OCI-M2 (cell line): Measurements from ENCODE around the gene SIRT3.
"Not testable (repeated sequence)": the region's sequence is repeated elsewhere in the genome, so short reads cannot be mapped to it uniquely, and the experiment has no call there.

Source experiments
- DNase-seq: peaks from one replicate; lab custom pipeline; 2025; ENCODE audit not compliant: unreplicated experiment; lab: John Stamatoyannopoulos, UW

Gene SIRT3

DNA sequence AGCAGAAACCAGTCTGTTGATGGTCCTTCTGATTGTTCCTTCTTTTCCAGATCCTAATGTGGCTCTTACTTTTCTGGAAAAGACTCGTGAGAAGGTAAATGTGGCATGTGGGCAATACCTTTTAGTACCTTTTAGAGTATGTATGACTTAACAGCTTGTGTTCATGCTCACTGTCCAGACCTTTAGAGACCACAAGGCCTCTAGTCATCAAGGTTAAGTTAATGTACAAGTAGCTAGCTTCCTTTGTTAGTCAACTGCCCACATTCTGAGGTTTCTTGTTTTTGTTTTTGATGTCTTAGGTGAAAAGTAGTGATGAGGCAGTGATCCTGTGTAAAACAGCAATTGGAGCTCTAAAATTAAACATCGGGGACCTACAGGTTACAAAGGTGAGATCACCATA is 8.2 kb upstream of the SIRT3 start:
- no peak for DNase-seq

DNA sequence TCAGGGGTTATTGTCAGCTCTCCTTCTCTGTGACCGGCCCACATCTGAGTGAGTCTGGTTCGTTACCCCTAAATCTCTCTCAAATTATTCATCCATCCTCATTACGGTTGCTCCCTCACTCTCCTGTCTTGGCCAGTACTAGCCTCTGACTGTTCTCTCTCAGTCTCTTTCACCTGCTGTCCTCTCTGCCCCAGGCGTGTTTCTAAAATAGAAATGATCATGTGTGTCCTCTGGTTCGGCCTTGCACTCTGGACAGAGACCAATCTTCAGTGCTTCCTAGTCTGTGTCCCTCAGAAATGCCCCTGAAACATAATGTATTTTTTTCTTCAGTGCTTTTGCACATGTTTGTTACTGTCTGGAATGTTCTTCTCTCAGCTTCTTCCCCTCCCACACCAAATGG is 5.5 kb upstream of the SIRT3 start:
- DNase-seq = no peak

DNA sequence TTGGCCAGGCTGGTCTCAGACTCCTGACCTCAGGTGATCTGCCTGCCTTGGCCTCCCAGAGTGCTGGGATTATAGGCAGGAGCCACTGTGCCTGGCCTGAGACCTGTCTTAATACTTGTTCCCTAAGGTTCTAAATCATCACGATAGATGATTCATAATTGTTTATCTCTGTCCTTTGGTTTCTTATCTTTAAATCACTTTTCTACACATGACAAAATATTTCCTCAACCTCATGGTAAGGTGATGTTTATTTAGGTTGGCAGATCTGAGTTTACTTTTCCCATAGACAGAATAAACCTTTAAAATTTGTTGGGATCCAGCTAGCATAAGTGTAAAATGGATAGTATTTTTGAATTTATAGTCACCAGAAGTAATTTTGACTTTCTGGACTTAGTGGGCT is 4.2 kb upstream of the SIRT3 start:
- DNase-seq = no peak

DNA sequence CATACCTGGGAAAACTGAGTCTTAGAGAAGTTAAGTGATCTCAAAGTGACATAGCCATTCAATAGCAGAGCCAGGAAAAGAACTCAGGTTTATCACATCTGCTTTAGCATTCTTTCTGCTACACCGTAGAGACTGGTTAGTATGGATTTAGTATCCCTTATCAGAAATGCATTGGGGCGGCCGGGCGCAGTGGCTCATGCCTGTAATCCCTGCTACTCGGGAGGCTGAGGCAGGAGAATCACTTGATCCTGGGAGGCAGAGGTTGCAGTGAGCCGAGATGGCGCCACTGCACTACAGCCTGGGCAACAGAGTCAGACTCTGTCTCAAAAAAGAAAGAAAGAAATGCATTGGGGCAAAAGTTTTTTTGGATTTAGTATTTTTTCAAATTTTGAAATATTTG is 2.2 kb upstream of the SIRT3 start:
- not testable (repeated sequence) for DNase-seq

GRCh38 chr11:236774-237767 is 929 bp upstream of the SIRT3 start, which contains the start of gene PSMD13:
PSMD13 (plus strand) TSS chr11:236976; CDS start chr11:237050, 74 bp downstream.
- peak; percentile 24 for DNase-seq

DNA sequence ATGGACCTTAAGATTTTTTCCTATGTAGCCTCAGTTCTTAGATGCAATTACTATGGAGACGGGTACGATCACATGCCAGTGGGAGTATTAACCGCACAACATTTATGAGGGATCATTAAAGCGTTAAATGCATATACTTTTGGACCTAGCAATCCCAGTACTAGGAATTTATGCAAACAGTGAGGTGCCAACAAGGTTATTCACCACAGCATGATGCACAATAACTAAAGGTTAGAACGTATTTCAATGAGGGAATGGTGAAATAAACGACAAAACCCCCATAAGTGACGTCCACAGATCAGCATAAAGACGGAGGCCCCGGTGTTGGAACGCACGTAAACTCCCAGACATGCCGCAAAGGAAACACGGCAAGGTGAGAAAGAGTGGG is 539 bp downstream of the SIRT3 start:
- DNase-seq = no peak

GRCh38 chr11:235180-235579 is 962 bp downstream of the SIRT3 start:
- no peak for DNase-seq

- DNase-seq = no peak
Observed at GRCh38 chr11:232783-233565, 3.2 kb downstream of the SIRT3 start.

- DNase-seq = no peak
Observed at GRCh38 chr11:230431-230830, 5.7 kb downstream of the SIRT3 start.

DNA sequence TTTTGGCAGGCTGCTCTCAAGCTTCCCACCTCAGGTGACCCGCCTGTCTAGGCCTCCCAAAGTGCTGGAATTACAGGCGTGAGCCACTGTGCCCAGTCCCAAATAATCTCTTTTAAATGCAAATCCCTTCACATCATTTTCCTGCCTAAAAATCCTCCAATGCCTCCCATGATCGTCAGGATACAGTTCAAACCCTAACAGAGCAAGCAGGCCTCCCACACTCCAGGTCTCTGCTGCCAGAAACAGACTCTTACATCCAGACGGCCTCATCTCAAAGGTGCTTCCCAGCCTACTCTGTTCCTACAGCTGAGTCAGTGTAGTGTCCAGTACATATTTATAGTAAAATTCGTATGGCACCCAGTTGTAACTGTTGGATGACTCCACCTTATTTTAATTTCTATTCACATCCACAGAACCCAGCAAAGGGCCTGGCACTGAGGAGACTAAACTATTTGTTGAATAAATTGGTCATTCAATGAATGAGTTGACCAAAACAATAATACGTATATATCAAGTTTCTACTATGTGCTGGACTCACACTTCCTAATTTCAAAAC is 8.2 kb downstream of the SIRT3 start:
- no peak for DNase-seq

DNA sequence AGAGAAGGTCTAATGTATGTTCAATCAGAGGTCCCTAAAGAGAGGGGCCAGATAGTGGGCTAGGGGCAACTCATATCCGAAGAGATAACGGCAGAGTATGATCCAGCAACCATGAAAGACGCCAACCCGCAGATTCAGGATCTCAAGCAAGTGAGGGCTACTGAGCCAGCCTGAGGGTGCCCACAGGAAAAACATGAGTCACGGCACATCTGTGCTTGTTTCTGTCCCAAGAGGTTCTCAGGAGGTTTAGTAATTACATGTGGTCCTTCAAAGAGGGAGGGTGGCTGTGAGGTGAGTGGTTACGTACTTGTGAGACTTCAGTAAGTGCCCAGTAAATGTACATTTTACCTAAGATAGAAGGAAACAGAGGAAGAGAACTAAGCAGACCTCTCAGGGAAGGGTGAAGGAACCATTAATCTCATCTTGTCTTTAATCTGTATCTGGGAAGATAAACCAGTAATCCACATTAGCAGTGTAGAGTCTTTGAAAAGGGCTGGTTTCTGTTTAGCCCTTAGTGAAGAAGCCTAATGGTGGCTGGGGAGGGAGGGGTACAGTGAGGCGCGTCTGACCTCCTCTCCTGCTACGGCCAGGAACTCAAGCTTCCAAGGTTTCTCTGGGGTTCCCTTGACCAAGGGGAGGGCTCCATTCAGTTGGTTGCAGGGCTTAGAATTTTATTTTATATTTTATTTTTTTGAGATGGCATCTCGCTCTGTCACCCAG is 10.2 kb downstream of the SIRT3 start:
- DNase-seq = no peak

DNA sequence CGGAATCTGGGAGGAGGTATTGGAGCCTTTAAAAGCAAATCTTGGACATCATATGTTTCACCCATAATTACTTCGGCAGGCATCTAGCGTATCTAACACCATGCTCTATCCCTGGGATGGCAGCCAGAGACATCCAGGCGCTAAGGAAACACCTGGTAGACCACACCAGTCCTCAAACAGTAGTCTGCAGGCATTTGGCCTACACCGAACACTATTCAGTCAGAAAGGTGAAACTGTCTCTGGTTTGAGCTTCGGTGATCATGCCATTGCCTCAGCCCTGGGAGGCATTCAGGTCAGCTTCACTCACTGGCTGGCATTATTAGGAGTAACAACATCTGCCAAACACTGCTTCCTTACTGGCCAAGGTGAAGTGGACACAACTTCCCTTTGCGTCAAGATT is 11.7 kb downstream of the SIRT3 start:
- DNase-seq = no peak

DNA sequence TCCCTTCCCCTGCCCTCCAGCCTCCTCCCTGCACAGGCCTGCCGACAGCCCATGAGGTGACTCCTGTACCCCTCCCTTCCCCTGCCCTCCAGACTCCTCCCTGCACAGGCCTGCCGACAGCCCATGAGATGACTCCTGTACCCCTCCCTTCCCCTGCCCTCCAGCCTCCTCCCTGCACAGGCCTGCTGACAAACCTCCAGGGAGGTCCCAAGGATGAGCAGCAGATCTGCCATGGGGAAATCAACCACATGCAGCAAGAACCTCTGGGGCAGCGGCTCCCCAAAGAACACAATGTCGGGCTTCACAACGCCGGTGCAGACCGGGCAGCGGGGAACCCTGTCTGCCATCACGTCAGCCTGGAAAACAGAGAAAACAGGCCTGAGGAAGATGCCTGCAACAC is 12.3 kb downstream of the SIRT3 start:
- no peak for DNase-seq

DNA sequence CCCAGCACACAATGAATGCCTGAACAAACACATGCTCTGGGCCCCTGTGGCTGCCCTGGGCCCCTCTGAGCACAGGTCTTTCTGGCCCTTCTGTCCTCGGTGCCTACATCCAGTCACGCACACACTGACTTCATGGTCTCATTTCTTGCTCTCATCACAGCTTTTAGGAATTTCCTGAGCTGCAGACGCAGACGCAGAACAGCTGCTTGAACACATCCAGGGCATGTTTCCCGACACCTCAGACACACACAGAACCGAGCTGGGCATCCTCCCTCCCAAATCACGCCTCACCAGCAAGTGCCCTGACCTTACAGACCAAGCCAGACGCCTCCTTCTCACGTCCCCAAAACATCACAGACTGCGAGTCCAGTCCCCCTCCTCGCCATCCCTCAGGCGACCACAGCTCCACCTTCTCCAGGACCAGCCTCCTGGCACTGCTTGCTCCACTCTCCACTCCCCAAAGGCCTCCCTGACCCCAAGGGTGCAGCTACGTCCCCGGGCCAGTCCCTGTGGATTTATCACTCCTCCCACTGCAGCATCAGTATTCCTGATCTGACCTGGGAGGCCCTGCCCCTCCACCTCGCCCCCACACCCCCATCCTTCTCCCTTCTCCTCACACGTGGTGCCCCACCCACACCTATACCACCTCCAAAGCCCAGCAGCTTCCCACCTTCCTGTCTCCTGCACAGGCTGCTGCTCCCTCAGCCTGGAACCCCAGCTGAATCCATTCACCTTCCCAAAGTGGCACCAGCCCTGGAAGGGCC is 12.9 kb downstream of the SIRT3 start:
- DNase-seq = no peak

GRCh38 chr11:221998-222789 is 13.9 kb downstream of the SIRT3 start:
- no peak for DNase-seq

DNA sequence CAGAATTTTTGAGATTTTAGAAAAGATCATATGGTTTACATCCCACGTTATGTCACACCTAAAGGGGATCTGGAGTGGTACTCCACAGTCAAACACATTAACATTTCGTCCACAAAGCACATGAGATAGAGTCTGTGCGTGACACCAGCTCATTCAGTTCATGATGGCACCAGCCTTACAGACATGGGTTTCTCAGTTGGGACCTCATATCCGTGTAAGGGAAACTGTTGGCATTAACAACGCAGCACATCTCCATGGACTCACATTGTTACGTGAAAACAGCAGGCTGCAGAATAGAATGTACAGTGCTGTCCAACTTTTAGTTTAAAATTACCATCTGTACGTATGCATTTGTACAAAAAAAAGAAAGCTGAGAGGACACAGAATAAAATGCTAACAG is 14.6 kb downstream of the SIRT3 start:
- DNase-seq = no peak

DNA sequence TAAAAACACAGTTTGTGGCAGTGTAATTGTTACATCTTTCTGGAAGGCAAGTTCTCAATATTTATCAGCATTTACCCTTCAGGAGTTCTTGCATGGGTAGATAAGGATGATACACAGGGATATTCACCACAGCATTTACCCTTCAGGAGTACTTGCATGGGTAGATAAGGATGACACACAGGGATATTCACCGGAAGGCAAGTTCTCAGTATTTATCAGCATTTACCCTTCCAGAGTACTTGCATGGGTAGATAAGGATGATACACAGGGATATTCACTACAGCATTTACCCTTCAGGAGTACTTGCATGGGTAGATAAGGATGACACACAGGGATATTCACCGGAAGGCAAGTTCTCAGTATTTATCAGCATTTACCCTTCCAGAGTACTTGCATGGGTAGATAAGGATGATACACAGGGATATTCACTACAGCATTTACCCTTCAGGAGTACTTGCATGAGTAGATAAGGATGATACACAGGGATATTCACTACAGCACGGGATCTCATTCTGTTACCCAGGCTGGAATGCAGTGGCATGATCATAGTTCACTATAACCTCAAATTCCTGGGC is 15.4 kb downstream of the SIRT3 start:
- DNase-seq = not testable (repeated sequence)

DNA sequence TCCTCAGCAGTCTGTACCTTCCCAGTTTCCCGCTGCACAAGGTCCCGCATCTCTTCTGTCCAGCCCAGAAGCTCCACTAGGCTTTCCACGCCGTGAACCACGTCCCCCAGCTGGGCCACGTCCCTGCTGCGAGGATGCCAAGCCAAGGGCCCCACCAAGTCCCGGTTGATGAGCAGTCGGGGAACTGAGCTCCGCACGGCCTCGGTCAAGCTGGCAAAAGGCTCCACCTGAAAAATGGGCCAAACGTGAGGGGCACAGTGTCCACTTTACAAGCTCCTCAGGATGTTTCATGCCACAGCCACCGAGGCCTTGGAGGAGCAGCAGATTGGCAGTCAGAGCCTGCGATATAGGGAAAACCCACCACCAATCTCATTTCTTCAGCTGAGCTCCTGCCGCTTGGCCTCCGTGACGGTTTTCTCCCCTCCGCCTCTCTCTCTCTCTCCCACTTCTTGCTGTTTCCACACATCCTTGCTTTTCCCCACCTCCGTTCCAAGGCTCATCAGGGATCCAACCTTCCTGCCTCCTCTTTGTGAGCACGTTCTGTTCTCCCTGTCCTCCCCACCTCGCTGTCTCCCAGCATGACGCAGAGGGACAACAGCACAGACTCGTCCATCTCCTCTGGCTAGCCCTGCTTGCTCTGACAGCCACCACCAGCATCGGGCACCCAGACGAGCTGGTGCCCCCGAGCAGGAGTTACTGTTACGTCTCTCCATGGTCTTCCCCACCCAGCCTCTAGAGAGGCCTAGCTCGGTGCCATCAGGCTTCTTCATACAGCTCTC is 17.1 kb downstream of the SIRT3 start:
- no peak for DNase-seq
